Panc1 (cell line): ENCODE measurements around the gene ETAA1. TPM values are rescaled to one million over a fixed set of nuclear protein-coding genes. Genes with fewer than 3 reads are reported as not detected.

ENCODE experiments used
- ATAC-seq: fragments of 200-7000 bp; cut with Tn5 transposase; 2 replicates; pipeline ENCODE4 v1.9.1; 2020; ENCODE audit warnings: mild to moderate bottlenecking, moderate library complexity
- BruUV-seq: library from RNA; stranded (reverse); fragments of 400-500 nt; replicated peaks from 2 replicates; lab custom pipeline; 2021; lab: Mats Ljungman, UMichigan
- CTCF ChIA-PET: fragments of 300-600 bp; sonication (Branson Sonifier 250); formaldehyde crosslinking; loops from one replicate; lab custom pipeline; 2022; ENCODE audit warnings: antibody characterized with exemption; lab: Charles Lee
- POLR2A ChIA-PET: fragments of 300-600 bp; sonication (Branson Sonifier 250); formaldehyde crosslinking; loops from one replicate; lab custom pipeline; 2022; ENCODE audit warnings: antibody characterized with exemption; lab: Charles Lee
- DNase-seq: peaks from one replicate; pipeline ENCODE4 v3.0.0-alpha.2; 2010; ENCODE audit warnings: low read depth, low spot score
- H3K27ac ChIP-seq: 2 replicates; pipeline ENCODE4 v1.5.1; 2011; ENCODE audit warnings: mild to moderate bottlenecking, low read length, inconsistent platforms
- H3K27me3 ChIP-seq: fragments of 200-500 bp; sonication (Bioruptor generic); 2 replicates; pipeline ENCODE4 v1.6.0; 2014; ENCODE audit warnings: low read length, inconsistent platforms; ENCODE audit not compliant: control insufficient read depth, insufficient read depth
- H3K36me3 ChIP-seq: fragments of 200-500 bp; sonication (Bioruptor generic); 2 replicates; pipeline ENCODE4 v1.5.1; 2014; ENCODE audit warnings: inconsistent platforms, mild to moderate bottlenecking, low read length, moderate library complexity; ENCODE audit not compliant: control insufficient read depth, insufficient read depth
- H3K4me1 ChIP-seq: 2 replicates; pipeline ENCODE4 v1.5.1; 2011; ENCODE audit warnings: inconsistent platforms, mild to moderate bottlenecking, low read length, moderate library complexity; ENCODE audit not compliant: control insufficient read depth, insufficient read depth
- H3K4me3 ChIP-seq, 2 experiments: 2 replicates each; pipeline ENCODE4 v1.5.1; 2011 to 2012; ENCODE audit warnings: low read depth in 2 of 2, low read length in 2 of 2, mild to moderate bottlenecking in 2 of 2, inconsistent platforms in 1 of 2, moderate library complexity in 1 of 2
- H3K9me3 ChIP-seq: fragments of 200-500 bp; sonication (Bioruptor generic); 2 replicates; pipeline ENCODE4 v1.5.1; 2014; ENCODE audit warnings: low read depth, mild to moderate bottlenecking, inconsistent platforms, low read length, moderate library complexity; ENCODE audit not compliant: control insufficient read depth, insufficient read depth
- POLR2AphosphoS5 ChIP-seq: IDR thresholded peaks from 2 replicates; pipeline ENCODE4 v1.6.1; 2012; ENCODE audit warnings: mild to moderate bottlenecking, low read depth, low read length, moderate library complexity
- REST ChIP-seq, 2 experiments: IDR thresholded peaks; 2 replicates each; pipeline ENCODE4 v1.6.1; 2011 to 2012; ENCODE audit warnings: low read depth in 2 of 2, control low read depth in 1 of 2, low read length in 1 of 2, mild to moderate bottlenecking in 1 of 2, moderate library complexity in 1 of 2; ENCODE audit not compliant: insufficient read depth in 1 of 2
- SIN3A ChIP-seq: IDR thresholded peaks from 2 replicates; pipeline ENCODE4 v1.6.1; 2012; ENCODE audit warnings: low read depth, mild to moderate bottlenecking, low read length, moderate library complexity, borderline replicate concordance; ENCODE audit not compliant: insufficient read depth
- TCF7L2 ChIP-seq: IDR thresholded peaks from 2 replicates; pipeline ENCODE4 v1.6.1; 2011; ENCODE audit warnings: mild to moderate bottlenecking, low read depth, low read length, inconsistent platforms
- in situ Hi-C: cut with HindIII; loops from 2 replicates; pipeline ENCODE4 v1.10.0; 2016; ENCODE audit warnings: low sequenced_read_pairs, low pct_unique_long_range_greater_than_20kb
- intact Hi-C: fragments of 100-400 bp; cut with micrococcal nuclease; formaldehyde crosslinking; loops from one replicate; pipeline ENCODE4 v1.10.0; 2022; ENCODE audit not compliant: unreplicated experiment
- total RNA-seq: library from RNA; stranded (reverse); gene quantifications from one replicate; pipeline ENCODE4 v1.2.1, GENCODE V29; 2021; ENCODE audit not compliant: unreplicated experiment
- TF ChIP-seq, protein P1 (sequence below): fragments of 450-650 bp; IDR thresholded peaks from 2 replicates; pipeline ENCODE4 v1.5.1; 2017; ENCODE audit warnings: mild to moderate bottlenecking

The ETAA1 gene
- total RNA-seq, 1 experiment from 2014 or later: 11.8 TPM

- in situ Hi-C loops (no loop called here), intact Hi-C loops (no loop called here)
- POLR2A ChIA-PET: no interaction called here
- TF ChIP-seq, protein P1, sequence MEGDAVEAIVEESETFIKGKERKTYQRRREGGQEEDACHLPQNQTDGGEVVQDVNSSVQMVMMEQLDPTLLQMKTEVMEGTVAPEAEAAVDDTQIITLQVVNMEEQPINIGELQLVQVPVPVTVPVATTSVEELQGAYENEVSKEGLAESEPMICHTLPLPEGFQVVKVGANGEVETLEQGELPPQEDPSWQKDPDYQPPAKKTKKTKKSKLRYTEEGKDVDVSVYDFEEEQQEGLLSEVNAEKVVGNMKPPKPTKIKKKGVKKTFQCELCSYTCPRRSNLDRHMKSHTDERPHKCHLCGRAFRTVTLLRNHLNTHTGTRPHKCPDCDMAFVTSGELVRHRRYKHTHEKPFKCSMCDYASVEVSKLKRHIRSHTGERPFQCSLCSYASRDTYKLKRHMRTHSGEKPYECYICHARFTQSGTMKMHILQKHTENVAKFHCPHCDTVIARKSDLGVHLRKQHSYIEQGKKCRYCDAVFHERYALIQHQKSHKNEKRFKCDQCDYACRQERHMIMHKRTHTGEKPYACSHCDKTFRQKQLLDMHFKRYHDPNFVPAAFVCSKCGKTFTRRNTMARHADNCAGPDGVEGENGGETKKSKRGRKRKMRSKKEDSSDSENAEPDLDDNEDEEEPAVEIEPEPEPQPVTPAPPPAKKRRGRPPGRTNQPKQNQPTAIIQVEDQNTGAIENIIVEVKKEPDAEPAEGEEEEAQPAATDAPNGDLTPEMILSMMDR: no peak
- TF ChIP-seq REST (IDR thresholded peaks at IDR 0.05; ENCODE audit: insufficient read depth in 1 of 2, low read depth in 2 of 2, low read length in 1 of 2) (no peak), SIN3A (no peak), TCF7L2 (no peak), POLR2AphosphoS5 (no peak)
- BruUV-seq: no TSS peak
- H3K9me3 ChIP-seq: no peaks in the 10 kb centered on the region
- no peaks in the 10 kb centered on the region for H3K4me1 ChIP-seq
- no peak for ATAC-seq
- CTCF ChIA-PET: no interaction called here
- H3K4me3 ChIP-seq: no peak overlapping the region
- H3K36me3 ChIP-seq: no peaks in the 10 kb centered on the region
- no peaks in the 10 kb centered on the region for H3K27me3 ChIP-seq
- DNase-seq: no peak
- H3K27ac ChIP-seq: no peak overlapping the region
Measured at GRCh38 chr2:67456428-67456827, 59.3 kb downstream of the ETAA1 start.

DNA sequence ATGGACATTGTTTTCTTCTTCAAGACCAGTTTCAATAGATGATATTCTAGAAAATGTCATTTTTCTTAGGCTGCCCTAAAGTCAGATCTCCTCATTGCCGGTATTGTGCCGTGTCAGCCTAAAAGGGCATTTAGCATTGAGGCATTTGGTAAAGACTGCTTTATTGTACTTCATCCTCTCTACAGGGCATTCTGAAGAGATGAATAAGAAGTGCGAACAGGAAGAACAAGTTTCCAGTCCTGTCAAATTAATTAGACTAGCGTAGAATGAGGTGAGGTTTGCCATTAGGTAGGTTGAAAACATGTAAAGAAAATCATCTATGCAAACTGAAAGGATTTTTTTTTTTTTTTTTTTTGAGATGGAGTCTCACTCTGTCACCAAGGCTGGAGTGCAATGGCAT is 60.6 kb downstream of the ETAA1 start:
- CTCF ChIA-PET: no interaction called here
- H3K27me3 ChIP-seq: no peaks in the 10 kb centered on the region
- BruUV-seq: no TSS peak
- H3K4me1 ChIP-seq: no peaks in the 10 kb centered on the region
- ATAC-seq: no peak
- TF ChIP-seq REST (IDR thresholded peaks at IDR 0.05; ENCODE audit: insufficient read depth in 1 of 2, low read depth in 2 of 2, low read length in 1 of 2) (no peak), SIN3A (no peak), POLR2AphosphoS5 (no peak), TCF7L2 (no peak)
- TF ChIP-seq, protein P1: no peak
- H3K36me3 ChIP-seq: no peaks in the 10 kb centered on the region
- no peak overlapping the region for H3K27ac ChIP-seq
- DNase-seq: no peak
- no peaks in the 10 kb centered on the region for H3K9me3 ChIP-seq
- POLR2A ChIA-PET: no interaction called here
- in situ Hi-C loops: no loop called here
- no peak overlapping the region for H3K4me3 ChIP-seq
- intact Hi-C loops: no loop called here
